GM23338 (cell line): ENCODE data around the gene SIAH1. TPM values are rescaled to one million over a fixed set of nuclear protein-coding genes. Genes with fewer than 3 reads are reported as not detected.

Experiments
- ATAC-seq: fragments of 200-7000 bp; cut with Tn5 transposase; 3 replicates; pipeline ENCODE4 v1.9.1; 2020
- DNase-seq: peaks from one replicate; pipeline ENCODE4 v3.0.0-alpha.2; 2015; ENCODE audit warnings: low spot score
- H2AFZ ChIP-seq: fragments of 200-600 bp; sonication (generic); 2 replicates; pipeline ENCODE4 v1.8.0; 2016; ENCODE audit warnings: antibody characterized with exemption, mild to moderate bottlenecking, moderate library complexity
- H3F3A ChIP-seq: fragments of 200-600 bp; sonication (generic); replicated peaks from 2 replicates; pipeline ENCODE4 v1.8.0; 2017; ENCODE audit warnings: antibody characterized with exemption, mixed run types, low read depth
- H3K27ac ChIP-seq: fragments of 200-600 bp; sonication (generic); 2 replicates; pipeline ENCODE4 v1.6.1; 2016; ENCODE audit warnings: low read depth
- H3K27me3 ChIP-seq: fragments of 200-600 bp; sonication (generic); 2 replicates; pipeline ENCODE4 v1.8.0; 2016; ENCODE audit warnings: mild to moderate bottlenecking, mixed run types, moderate library complexity; ENCODE audit not compliant: insufficient read depth
- H3K36me3 ChIP-seq: fragments of 200-600 bp; sonication (generic); 2 replicates; pipeline ENCODE4 v1.8.0; 2016; ENCODE audit warnings: mild to moderate bottlenecking; ENCODE audit not compliant: insufficient read depth
- H3K4me1 ChIP-seq: fragments of 200-600 bp; sonication (generic); 2 replicates; pipeline ENCODE4 v1.8.0; 2016; ENCODE audit warnings: mild to moderate bottlenecking, moderate library complexity; ENCODE audit not compliant: insufficient read depth
- H3K4me2 ChIP-seq: fragments of 200-600 bp; sonication (generic); 2 replicates; pipeline ENCODE4 v1.7.1; 2017; ENCODE audit warnings: mixed run types
- H3K4me3 ChIP-seq: fragments of 200-600 bp; sonication (generic); 2 replicates; pipeline ENCODE4 v1.6.1; 2016; ENCODE audit warnings: mixed run types
- H3K79me2 ChIP-seq: fragments of 200-600 bp; sonication (generic); replicated peaks from 2 replicates; pipeline ENCODE4 v1.8.0; 2017; ENCODE audit warnings: mild to moderate bottlenecking; ENCODE audit not compliant: insufficient read depth
- H3K9me2 ChIP-seq: fragments of 200-600 bp; sonication (generic); 2 replicates; pipeline ENCODE4 v1.8.0; 2017; ENCODE audit not compliant: insufficient read depth
- H4K20me1 ChIP-seq: fragments of 200-600 bp; sonication (generic); replicated peaks from 2 replicates; pipeline ENCODE4 v1.8.0; 2017; ENCODE audit warnings: mild to moderate bottlenecking; ENCODE audit not compliant: insufficient read depth
- H3K27ac Mint-ChIP-seq: 2 replicates; pipeline ENCODE4 v1.8.0; 2020; ENCODE audit warnings: inconsistent platforms, mild to moderate bottlenecking, moderate library complexity, mixed read lengths
- H3K27me3 Mint-ChIP-seq: 3 replicates; pipeline ENCODE4 v1.8.0; 2022; ENCODE audit warnings: low read depth, mild to moderate bottlenecking, moderate library complexity, mixed read lengths, inconsistent platforms; ENCODE audit not compliant: insufficient read depth, poor library complexity
- H3K36me3 Mint-ChIP-seq: 3 replicates; pipeline ENCODE4 v1.8.0; 2021; ENCODE audit warnings: low read depth, mild to moderate bottlenecking, inconsistent platforms, moderate library complexity, mixed read lengths
- H3K4me1 Mint-ChIP-seq: 3 replicates; pipeline ENCODE4 v1.8.0; 2020; ENCODE audit warnings: mild to moderate bottlenecking, inconsistent platforms, mixed read lengths
- H3K4me3 Mint-ChIP-seq: 3 replicates; pipeline ENCODE4 v1.8.0; 2021; ENCODE audit warnings: moderate library complexity, mild to moderate bottlenecking, inconsistent platforms, mixed read lengths
- H3K9me3 Mint-ChIP-seq: 3 replicates; pipeline ENCODE4 v1.8.0; 2020; ENCODE audit warnings: moderate library complexity, mild to moderate bottlenecking, inconsistent platforms, mixed read lengths
- CREB1 ChIP-seq: fragments of 250-450 bp; sonication (Bioruptor Pico); IDR thresholded peaks from 2 replicates; pipeline ENCODE4 v1.5.0; 2020; ENCODE audit warnings: low read depth, mild to moderate bottlenecking, moderate library complexity
- CTCF ChIP-seq, 2 experiments: fragments of 200-600 bp in 1 of 2; sonication (generic) in 1 of 2; conservative IDR thresholded peaks; 2 replicates each; pipeline versions ENCODE4 v1.5.1 to v1.6.1; 2016 to 2017; ENCODE audit warnings: antibody characterized with exemption in 2 of 2, low read depth in 2 of 2, mild to moderate bottlenecking in 2 of 2, moderate library complexity in 1 of 2
- ETS1 ChIP-seq: IDR thresholded peaks from 2 replicates; pipeline ENCODE4 v1.6.1; 2016; ENCODE audit warnings: antibody characterized with exemption
- EZH2 ChIP-seq: fragments of 200-600 bp; sonication (generic); IDR thresholded peaks from one replicate; pipeline ENCODE4 v1.8.0; 2017; ENCODE audit warnings: antibody characterized with exemption, mild to moderate bottlenecking, low read depth; ENCODE audit not compliant: unreplicated experiment
- EZH2phosphoT487 ChIP-seq: fragments of 200-600 bp; sonication (generic); IDR thresholded peaks from one replicate; pipeline ENCODE4 v1.8.1; 2018; ENCODE audit warnings: antibody characterized with exemption; ENCODE audit not compliant: unreplicated experiment
- JUNB ChIP-seq: IDR thresholded peaks from one replicate; pipeline ENCODE4 v1.6.1; 2016; ENCODE audit warnings: antibody characterized with exemption; ENCODE audit not compliant: unreplicated experiment
- NANOG ChIP-seq: IDR thresholded peaks from 2 replicates; pipeline ENCODE4 v1.6.1; 2016; ENCODE audit warnings: antibody characterized with exemption, borderline replicate concordance
- POLR2AphosphoS5 ChIP-seq: IDR thresholded peaks from 2 replicates; pipeline ENCODE4 v1.6.1; 2016; ENCODE audit warnings: antibody characterized with exemption, low read depth
- REST ChIP-seq: IDR thresholded peaks from one replicate; pipeline ENCODE4 v1.6.1; 2018; ENCODE audit warnings: antibody characterized with exemption; ENCODE audit not compliant: unreplicated experiment
- STAT1 ChIP-seq: IDR thresholded peaks from one replicate; pipeline ENCODE4 v1.6.1; 2016; ENCODE audit warnings: antibody characterized with exemption; ENCODE audit not compliant: unreplicated experiment
- ZNF114 ChIP-seq: fragments of 250-450 bp; sonication (Bioruptor Pico); IDR thresholded peaks from 2 replicates; pipeline ENCODE4 v1.5.0; 2020; ENCODE audit warnings: mild to moderate bottlenecking, moderate library complexity
- ZNF331 ChIP-seq: fragments of 250-450 bp; sonication (Bioruptor Pico); IDR thresholded peaks from 2 replicates; pipeline ENCODE4 v1.5.0; 2020; ENCODE audit warnings: low read depth, mild to moderate bottlenecking, moderate library complexity
- ZNF462 ChIP-seq: fragments of 250-450 bp; sonication (Bioruptor Pico); IDR thresholded peaks from 2 replicates; pipeline ENCODE4 v1.5.0; 2020; ENCODE audit warnings: mild to moderate bottlenecking, moderate library complexity
- polyA plus RNA-seq: library from polyadenylated mRNA; unstranded; fragments of >200 nt; fragmentation: Nextera tagmentation; extraction: Ambion mirVana; gene quantifications from 2 replicates; pipeline ENCODE4 v1.2.1, GENCODE V29; 2016
- total RNA-seq: library from RNA; depleted of rRNA; stranded (reverse); fragments of >200 nt; shearing (Covaris generic); gene quantifications from 2 replicates; pipeline ENCODE4 v1.2.3, GENCODE V29; 2014

SIAH1 gene
- total and polyA plus RNA-seq, 2 experiments from 2014 or later = 42.0 to 52.7 TPM

- H3K9me3 Mint-ChIP-seq = no peaks in the 10 kb centered on the region
- Histone ChIP-seq H3K79me2 (peaks cover 100% of the 10 kb centered on the region), H3K9me2 (no peaks in the 10 kb centered on the region), H3F3A (no peaks in the 10 kb centered on the region), H3K4me2 (peak overlapping the region; percentile 51; the same call in 1 of the 2 replicates), H2AFZ (no peak overlapping the region), H3K27ac (no peak overlapping the region), H3K27me3 (no peaks in the 10 kb centered on the region), H3K36me3 (no peaks in the 10 kb centered on the region), H4K20me1 (peaks cover 50% of the 10 kb centered on the region), H3K4me3 (no peak overlapping the region), H3K4me1 (peaks cover 46% of the 10 kb centered on the region)
- H3K27me3 Mint-ChIP-seq = peaks cover under 1% of the 10 kb centered on the region
- no peak for DNase-seq
- H3K4me3 Mint-ChIP-seq = no peak overlapping the region
- peaks cover 24% of the 10 kb centered on the region for H3K4me1 Mint-ChIP-seq
- no peaks in the 10 kb centered on the region for H3K36me3 Mint-ChIP-seq
- ATAC-seq = peak; percentile 40
- TF ChIP-seq CTCF (conservative IDR thresholded peaks at IDR 0.05; ENCODE audit: low read depth in 2 of 2) = no peak
- TF ChIP-seq CREB1 (CRISPR knock-in tag) = no peak
- TF ChIP-seq POLR2AphosphoS5 = no peak
- TF ChIP-seq NANOG = no peak
- TF ChIP-seq ZNF331 (CRISPR knock-in tag) = no peak
- no peak for TF ChIP-seq REST
- TF ChIP-seq ETS1 = no peak
- TF ChIP-seq ZNF462 = no peak
- TF ChIP-seq EZH2phosphoT487 = no peak
- TF ChIP-seq ZNF114 = no peak
- no peak for TF ChIP-seq EZH2
- no peak for TF ChIP-seq STAT1
- no peak for TF ChIP-seq JUNB
- no peak overlapping the region for H3K27ac Mint-ChIP-seq
These were observed 11.8 kb downstream of the SIAH1 start for GRCh38 chr16:48373258-48374029.
